ENCODE data around the gene IQCK. TPM values are rescaled to one million over a fixed set of nuclear protein-coding genes. Genes with fewer than 3 reads are reported as not detected.
"Not testable (repeated sequence)": the region's sequence is repeated elsewhere in the genome, so short reads cannot be mapped to it uniquely, and the experiment has no call there.

Gene IQCK
- total and polyA plus RNA-seq, 11 donors: 5.6 to 17.4 (median 9.0) TPM

DNA sequence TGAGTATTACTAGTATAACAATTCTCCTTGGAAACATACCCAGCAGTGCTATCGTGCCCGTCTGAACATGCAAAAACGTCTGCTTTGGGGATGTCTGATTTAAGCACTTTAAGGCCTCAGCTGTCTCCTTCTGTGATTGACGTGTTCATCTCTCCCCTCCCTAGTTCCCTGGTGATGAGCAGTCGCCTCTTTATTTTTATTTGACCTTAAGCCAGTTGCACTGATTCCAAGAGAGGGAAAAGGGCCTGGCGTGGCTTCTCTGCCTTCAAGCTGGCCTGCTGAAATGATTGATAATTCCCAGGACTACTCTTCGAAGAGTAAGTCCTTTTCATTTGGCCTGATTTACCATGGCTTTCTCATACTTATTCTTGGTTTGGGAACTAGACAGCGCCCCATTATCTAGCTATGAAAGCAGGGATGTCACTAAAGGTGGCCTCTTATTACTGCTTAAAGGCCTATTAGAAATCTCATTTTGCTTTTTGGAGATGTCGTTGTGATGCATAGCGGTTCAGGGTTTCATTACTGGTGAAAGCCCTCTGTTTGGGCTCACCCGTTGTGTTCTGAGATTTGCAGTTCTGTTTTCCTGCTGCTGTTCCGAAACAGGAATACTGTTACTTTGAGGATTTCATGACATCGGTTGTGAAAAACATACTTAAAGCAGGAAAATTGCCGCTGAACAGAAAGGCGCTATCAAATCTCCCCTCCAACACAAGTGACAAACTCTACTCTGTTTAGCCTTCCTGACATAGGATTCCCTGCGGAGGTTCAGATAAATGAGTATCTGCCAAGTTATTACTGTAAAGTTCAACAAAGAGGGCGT, 65.5 kb downstream of the IQCK start:
- H3K27me3 ChIP-seq: no peaks in the 10 kb centered on the region
- WGBS, 4 donors: 56 to 58% (median 57%) methylated on average over 17 of the region's 17 CpGs
- no peak overlapping the region for H3K4me3 ChIP-seq
- ATAC-seq: peak in 3 of 4 donors; percentile 45 to 78 (median 74)
- H3K9me3 ChIP-seq: no peaks in the 10 kb centered on the region
- TF ChIP-seq, protein P1, sequence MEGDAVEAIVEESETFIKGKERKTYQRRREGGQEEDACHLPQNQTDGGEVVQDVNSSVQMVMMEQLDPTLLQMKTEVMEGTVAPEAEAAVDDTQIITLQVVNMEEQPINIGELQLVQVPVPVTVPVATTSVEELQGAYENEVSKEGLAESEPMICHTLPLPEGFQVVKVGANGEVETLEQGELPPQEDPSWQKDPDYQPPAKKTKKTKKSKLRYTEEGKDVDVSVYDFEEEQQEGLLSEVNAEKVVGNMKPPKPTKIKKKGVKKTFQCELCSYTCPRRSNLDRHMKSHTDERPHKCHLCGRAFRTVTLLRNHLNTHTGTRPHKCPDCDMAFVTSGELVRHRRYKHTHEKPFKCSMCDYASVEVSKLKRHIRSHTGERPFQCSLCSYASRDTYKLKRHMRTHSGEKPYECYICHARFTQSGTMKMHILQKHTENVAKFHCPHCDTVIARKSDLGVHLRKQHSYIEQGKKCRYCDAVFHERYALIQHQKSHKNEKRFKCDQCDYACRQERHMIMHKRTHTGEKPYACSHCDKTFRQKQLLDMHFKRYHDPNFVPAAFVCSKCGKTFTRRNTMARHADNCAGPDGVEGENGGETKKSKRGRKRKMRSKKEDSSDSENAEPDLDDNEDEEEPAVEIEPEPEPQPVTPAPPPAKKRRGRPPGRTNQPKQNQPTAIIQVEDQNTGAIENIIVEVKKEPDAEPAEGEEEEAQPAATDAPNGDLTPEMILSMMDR (IDR thresholded peaks at IDR 0.05): no peak
- TF ChIP-seq POLR2A (IDR thresholded peaks at IDR 0.05): no peak
- intact Hi-C loops (cut with DNase I): no loop called here
- H3K36me3 ChIP-seq: no peaks in the 10 kb centered on the region
- no peak for DNase-seq
- H3K27ac ChIP-seq: peak overlapping the region in 8 of 12 donors; percentile 9 to 55 (median 46)
- H3K4me1 ChIP-seq: peaks cover 0 to 20% (median 11%) of the 10 kb centered on the region in 12 donors

DNA sequence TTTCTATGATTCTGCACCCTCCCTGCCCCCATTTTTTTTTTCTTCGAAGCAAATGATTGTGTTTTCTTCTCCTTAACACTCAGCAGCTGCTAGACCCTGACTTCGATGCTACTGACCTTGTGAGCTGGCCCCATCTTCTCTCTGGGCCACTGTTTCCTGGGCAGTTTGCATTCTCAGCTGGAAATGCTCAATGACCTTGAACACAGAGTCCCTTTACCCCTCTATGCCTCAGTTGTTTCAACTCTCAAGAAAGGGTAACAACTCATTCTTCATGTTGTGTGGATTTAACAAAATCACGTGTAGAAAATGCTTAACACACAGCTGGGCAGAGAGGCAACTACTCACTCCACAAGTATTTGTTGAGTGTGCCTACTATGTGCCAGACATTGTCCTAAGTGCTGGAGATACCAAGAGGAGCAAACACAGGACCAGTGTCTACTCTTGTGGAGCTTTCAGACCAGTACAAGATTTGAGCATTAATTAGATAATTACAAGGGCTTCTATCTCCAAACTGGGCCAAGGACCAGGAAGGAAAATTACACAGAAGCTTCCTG, 66.2 kb downstream of the IQCK start:
- DNase-seq: no peak
- TF ChIP-seq POLR2A (IDR thresholded peaks at IDR 0.05): no peak
- TF ChIP-seq, protein P1 (IDR thresholded peaks at IDR 0.05): no peak
- Histone ChIP-seq H3K9me3 (no peaks in the 10 kb centered on the region), H3K4me1 (peaks cover 0 to 20% (median 11%) of the 10 kb centered on the region in 12 donors), H3K4me3 (no peak overlapping the region), H3K27me3 (no peaks in the 10 kb centered on the region), H3K27ac (peak overlapping the region in 7 of 12 donors; percentile 9 to 55 (median 45)), H3K36me3 (no peaks in the 10 kb centered on the region)
- no peak for ATAC-seq
- intact Hi-C loops (cut with DNase I): no loop called here
- WGBS, 4 donors: 61 to 65% (median 63%) methylated on average over 3 of the region's 3 CpGs

DNA sequence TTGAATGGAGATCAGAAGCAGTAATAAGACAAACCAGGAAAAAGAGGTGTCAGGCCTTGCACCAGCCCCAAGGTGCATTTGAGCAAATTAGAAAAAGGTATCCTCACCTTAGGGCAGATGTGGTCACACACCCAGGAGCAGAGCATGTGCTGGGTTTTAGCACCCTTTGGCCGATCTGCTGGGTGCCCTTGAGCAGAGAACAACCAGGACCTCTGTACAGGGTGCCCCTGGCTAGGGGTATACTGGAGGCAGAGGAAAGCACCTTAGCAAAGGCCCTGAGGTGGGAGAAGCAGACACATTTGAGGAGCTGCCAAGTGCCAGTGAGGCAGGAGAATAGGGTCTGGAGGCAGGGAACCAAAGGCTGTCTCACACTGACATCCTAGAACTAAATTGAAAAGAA, 67.0 kb downstream of the IQCK start:
- Histone ChIP-seq H3K4me3 (no peak overlapping the region), H3K27ac (no peak overlapping the region), H3K27me3 (no peaks in the 10 kb centered on the region), H3K9me3 (no peaks in the 10 kb centered on the region), H3K4me1 (peaks cover 0 to 20% (median 11%) of the 10 kb centered on the region in 12 donors), H3K36me3 (no peaks in the 10 kb centered on the region)
- DNase-seq (no peak), ATAC-seq (no peak)
- WGBS, 4 donors: 89 to 98% (median 94%) methylated on average over 1 of the region's 1 CpG
- TF ChIP-seq POLR2A (IDR thresholded peaks at IDR 0.05): no peak
- TF ChIP-seq, protein P1 (IDR thresholded peaks at IDR 0.05): no peak
- intact Hi-C loops (cut with DNase I): no loop called here

DNA sequence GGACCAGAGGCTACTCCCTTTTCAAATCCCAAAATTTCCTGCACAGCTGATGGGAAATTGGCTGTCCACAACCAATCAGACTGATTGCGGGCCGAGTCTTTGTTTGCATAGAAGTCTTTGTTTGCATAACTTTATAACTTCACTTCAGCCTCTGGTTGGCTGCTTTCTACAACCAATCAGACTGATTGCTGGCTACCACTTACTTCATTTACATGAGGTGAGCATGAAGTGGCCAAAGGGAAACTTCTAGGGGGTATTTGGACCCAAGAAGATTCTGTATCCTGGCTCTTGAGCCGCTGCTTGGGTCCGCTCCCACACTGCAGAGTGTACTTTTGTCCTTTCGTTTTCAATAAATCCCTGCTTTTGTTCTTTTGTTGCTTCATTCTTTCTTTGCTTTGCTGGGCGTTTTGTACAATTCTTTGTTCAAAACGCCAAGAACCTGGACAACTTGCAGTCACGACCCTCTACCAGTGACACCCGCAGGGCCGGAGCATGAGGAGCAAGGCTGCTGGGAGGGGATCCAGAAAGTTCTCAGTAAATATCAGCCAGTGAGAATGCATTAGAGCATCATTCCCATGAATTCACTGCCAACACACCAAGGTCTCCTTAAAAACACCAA, 67.5 kb downstream of the IQCK start:
- H3K27me3 ChIP-seq: no peaks in the 10 kb centered on the region
- H3K9me3 ChIP-seq: no peaks in the 10 kb centered on the region
- intact Hi-C loops (cut with DNase I): no loop called here
- no peaks in the 10 kb centered on the region for H3K36me3 ChIP-seq
- DNase-seq: no peak
- H3K4me1 ChIP-seq: peaks cover 0 to 20% (median 11%) of the 10 kb centered on the region in 12 donors
- no peak overlapping the region for H3K27ac ChIP-seq
- WGBS, 4 donors: 82 to 93% (median 88%) methylated on average over 10 of the region's 10 CpGs
- ATAC-seq: no peak
- no peak overlapping the region for H3K4me3 ChIP-seq
- TF ChIP-seq, protein P1 (IDR thresholded peaks at IDR 0.05): no peak
- no peak for TF ChIP-seq POLR2A (IDR thresholded peaks at IDR 0.05)

DNA sequence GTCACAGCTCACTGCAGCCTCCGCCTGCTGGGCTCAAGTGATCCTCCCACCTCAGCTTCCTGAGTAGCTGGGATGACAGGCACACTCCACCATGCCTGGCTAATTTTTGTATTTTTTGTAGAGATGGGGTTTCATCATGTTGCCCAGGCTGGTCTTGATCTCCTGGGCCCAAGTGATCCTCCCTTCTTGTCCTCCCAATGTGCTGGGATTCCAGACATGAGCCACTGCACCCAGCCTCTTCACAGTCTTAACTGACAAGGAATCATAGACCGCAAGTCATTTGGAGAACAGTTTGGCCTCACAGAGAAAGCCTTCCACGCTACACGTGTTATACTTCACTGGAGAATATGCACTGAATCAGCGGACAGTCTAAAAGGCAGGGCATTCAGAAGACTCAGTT, 83.3 kb downstream of the IQCK start:
- not testable (repeated sequence) for H3K27me3 ChIP-seq, DNase-seq, H3K4me3 ChIP-seq, H3K36me3 ChIP-seq
- Histone ChIP-seq H3K4me1 (peaks cover 0 to 29% (median 7%) of the 10 kb centered on the region in 12 donors), H3K9me3 (peaks cover 0 to 12% (median 2%) of the 10 kb centered on the region in 12 donors), H3K27ac (peak overlapping the region in 1 of 12 donors; percentile 43)
- intact Hi-C loops (cut with DNase I): loop anchor here in 4 of 10 donors (5.0 to 10.0 kb wide), 5 partner anchors 44 to 104 kb away; partner anchors contain the start of genes IQCK (in 1 of the 4) and KNOP1 (in 1 of the 4)
- peak in 1 of 4 donors; percentile 42 for ATAC-seq
- 67 to 85% methylated on average over 1 to 2 of the region's 5 CpGs; no CpG with 5 or more reads in 2 of the 4 donors for WGBS, 4 donors

DNA sequence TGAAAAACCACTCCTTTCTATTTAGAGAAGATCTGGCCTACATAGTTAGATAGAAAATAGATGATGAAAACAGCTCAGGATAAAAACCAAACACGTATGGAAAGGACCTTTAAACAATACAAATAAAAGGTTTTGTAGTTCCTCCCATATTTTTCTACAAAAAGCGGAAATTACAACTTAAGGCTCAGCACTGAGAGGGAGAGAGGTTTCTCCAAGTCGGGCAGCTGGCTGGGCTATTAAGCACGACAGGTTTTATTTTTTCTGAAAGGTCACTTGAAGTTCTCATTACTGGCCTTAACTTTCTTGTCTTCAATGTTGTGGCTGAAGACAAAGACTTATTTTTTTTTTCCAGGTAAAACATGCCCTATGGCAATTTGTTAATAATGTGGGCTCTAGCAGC, 83.8 kb downstream of the IQCK start:
- Histone ChIP-seq H3K4me1 (peaks cover 0 to 29% (median 7%) of the 10 kb centered on the region in 12 donors), H3K9me3 (peaks cover 0 to 12% (median 2%) of the 10 kb centered on the region in 12 donors)
- intact Hi-C loops (cut with DNase I): loop anchor here in 4 of 10 donors (5.0 to 10.0 kb wide), 5 partner anchors 45 to 105 kb away; partner anchors contain the start of genes IQCK (in 1 of the 4) and KNOP1 (in 1 of the 4)
- H3K27me3 ChIP-seq, H3K36me3 ChIP-seq, DNase-seq, H3K4me3 ChIP-seq, H3K27ac ChIP-seq: not testable (repeated sequence)
- WGBS, 4 donors: 49 to 83% (median 68%) methylated on average over 1 to 2 of the region's 4 CpGs
- peak in 1 of 4 donors; percentile 65 for ATAC-seq

Data from heart left ventricle (tissue), 16 donors.